Endothelial cell of coronary artery (primary cell): ENCODE measurements around the gene GABRG2. TPM values are rescaled to one million over a fixed set of nuclear protein-coding genes. Genes with fewer than 3 reads are reported as not detected.

Source experiments
- total RNA-seq: library from RNA; depleted of rRNA; stranded (reverse); fragments of >200 nt; gene quantifications from 2 replicates; pipeline ENCODE4 v1.2.3, GENCODE V29; 2014

GABRG2 gene
- total RNA-seq: not detected in 2 replicates

DNA sequence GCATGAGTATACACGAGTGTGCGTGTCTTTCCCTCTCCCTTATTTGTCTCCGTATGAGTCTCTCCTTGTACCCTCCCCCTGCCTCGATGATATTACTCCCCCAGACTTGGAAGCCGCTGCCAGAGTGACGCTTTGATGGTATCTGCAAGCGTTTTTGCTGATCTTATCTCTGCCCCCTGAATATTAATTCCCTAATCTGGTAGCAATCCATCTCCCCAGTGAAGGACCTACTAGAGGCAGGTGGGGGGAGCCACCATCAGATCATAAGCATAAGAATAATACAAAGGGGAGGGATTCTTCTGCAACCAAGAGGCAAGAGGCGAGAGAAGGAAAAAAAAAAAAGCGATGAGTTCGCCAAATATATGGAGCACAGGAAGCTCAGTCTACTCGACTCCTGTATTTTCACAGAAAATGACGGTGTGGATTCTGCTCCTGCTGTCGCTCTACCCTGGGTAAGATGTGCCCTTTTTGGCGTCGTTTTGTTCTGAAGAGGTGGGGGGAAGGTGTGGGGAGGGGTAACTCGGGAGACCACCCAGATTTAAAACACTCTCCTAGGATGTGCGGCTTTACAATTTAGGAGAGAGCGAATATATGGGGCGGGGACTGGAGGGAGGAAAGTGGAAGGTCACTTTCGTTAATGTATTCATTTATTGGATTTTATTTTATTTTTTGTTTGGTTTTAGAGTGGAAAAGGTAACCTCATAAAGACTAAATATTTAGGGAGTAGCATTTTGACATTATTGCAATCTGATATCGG lies at the start of gene GABRG2:
Gene GABRG2, plus strand, starts transcription at position 119 of the 757 bp plus-strand sequence. Its CDS starts 227 bp downstream, at position 346.

Other genes starting within 250 kb of the GABRG2 start
- gene GABRA1, start 219.7 kb upstream of the GABRG2 start, total RNA-seq: not detected in 2 replicates